ENCODE measurements around the gene HIBCH. TPM values are rescaled to one million over a fixed set of nuclear protein-coding genes. Genes with fewer than 3 reads are reported as not detected.
"Not testable (repeated sequence)": the region's sequence is repeated elsewhere in the genome, so short reads cannot be mapped to it uniquely, and the experiment has no call there.

The HIBCH gene
- total RNA-seq, 8 experiments from 2014 or later = 12.4 to 70.6 (median 23.7) TPM

DNA sequence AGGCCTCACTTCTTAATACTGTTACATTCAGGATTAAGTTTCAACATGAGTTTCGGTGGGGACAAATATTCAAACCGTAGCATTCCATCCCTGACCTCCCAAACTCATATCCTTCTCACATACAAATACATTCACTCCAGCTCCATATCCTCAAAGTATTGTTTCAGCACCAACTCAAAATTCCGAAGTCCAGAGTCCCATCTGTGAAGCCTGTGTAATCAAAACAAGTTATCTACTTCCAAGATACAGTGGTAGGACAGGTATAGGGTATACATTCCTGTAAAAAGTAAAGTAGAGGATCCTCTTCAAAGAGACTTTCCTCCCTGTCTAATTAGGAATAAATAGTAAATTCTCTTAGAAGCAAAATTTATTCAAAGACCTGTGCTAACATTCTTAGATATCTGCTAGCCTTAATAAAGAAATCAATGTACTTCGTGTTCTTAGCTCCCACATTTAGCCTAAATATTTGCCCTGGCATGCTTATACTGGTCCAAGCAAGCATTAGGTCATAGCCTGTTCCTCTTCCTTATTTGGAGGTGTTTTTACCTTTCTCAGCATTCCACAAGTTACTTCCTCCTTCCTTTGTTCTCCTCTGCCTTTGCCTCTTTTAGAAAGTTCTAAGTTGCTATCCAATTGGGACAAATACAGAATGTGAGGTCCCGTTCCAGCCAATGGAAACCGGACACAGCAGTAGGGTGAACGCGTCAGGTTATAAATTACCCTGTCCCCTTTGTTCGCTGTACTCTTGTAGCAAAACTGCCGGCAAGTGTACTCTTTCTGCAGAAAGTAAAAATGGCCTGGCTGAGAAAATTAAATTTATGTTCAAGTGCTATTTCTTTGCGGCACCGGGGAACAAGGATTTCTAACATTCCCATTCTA is 40.1 kb downstream of the HIBCH start:
- 80 to 100% (median 91%) methylated on average over 1 to 12 of the region's 12 CpGs for WGBS, 10 experiments
- in situ Hi-C loops (cut with MboI; ENCODE audit: low pct_unique_long_range_greater_than_20kb in 2 of 9, low sequenced_read_pairs in 9 of 9, unreplicated experiment in 9 of 9) = loop anchor here in 3 of 9 experiments (10.0 to 25.0 kb wide), 2 partner anchors 192 to 195 kb away; no protein-coding TSS in a partner anchor
- H3K4me1 ChIP-seq (replicated peaks in 1 of 2); ATAC-seq (replicated peaks in 6 of 8); H3K27ac ChIP-seq; H3K4me3 ChIP-seq: not testable (repeated sequence)

DNA sequence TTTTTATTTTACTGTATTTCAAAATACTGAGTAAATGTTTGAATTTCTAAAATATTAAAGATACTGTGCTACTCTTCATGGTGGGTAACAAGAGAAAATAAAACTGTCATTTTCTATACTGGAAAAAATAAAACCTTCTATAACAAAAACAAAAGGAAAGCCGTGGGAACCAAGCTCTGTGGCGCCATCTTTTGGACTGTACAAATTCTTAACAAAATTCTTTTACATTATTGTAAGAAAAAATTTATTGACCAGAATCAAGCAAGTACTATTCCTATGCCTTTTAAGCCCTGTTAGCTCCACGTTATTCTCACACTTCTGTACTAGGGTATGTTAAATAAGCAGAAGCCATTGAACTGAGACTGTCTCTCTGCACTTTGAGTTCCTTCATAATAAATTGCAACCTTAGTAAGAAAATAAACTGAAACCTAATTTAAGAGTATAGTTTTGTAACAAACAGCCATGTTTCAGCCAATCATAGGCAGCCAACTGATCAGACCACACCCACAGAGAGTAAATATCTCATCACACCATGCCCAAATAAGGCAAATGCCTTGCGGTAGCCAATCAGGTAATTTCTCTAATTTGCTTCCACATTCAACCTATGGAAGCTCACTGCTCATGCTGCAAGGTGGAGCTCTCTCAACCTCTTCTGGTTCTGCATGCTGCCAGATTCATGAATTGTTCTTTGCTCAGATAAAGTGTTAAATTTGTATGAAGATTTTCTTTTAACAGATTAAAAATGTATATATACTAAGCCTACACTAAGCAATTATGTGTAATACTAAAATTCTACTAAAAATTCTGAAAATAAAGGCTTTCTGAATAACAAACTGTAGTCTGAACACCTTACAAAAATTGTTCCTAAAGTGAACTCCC is 42.2 kb downstream of the HIBCH start:
- no peak overlapping the region for H3K27ac ChIP-seq
- in situ Hi-C loops (cut with MboI; ENCODE audit: low pct_unique_long_range_greater_than_20kb in 2 of 9, low sequenced_read_pairs in 9 of 9, unreplicated experiment in 9 of 9) = loop anchor here in 3 of 9 experiments (10.0 to 25.0 kb wide), 2 partner anchors 190 to 193 kb away; no protein-coding TSS in a partner anchor
- H3K4me1 ChIP-seq (replicated peaks in 1 of 2) = no peaks in the 10 kb centered on the region
- ATAC-seq (replicated peaks in 6 of 8) = peak in 6 of 8 experiments; percentile 16 to 73 (median 56)
- 2 to 100% (median 82%) methylated on average over 2 to 4 of the region's 4 CpGs for WGBS, 10 experiments
- H3K4me3 ChIP-seq = no peak overlapping the region

DNA sequence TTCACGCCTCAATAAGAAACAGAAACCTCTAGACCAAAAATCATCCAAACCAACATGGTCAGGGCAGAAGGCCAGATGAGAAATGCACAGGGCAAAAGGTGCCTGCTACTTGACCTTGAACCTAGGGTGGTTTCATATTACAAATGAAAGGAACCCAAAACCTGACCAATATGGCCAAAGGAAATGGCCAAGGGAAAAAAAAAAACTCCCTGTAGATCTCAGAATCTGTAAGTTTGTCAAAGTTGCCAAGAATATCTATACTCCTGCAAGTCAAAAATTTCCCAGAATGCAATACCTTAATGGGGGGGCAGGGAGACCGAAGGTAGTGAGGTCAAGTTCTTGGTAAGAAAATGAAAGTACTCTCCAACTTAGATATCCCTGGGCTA is 47.2 kb downstream of the HIBCH start:
- no peak overlapping the region for H3K4me3 ChIP-seq
- 40 to 100% (median 100%) methylated on average over 1 to 2 of the region's 2 CpGs; no CpG with 5 or more reads in 3 of the 10 experiments for WGBS, 10 experiments
- no peak overlapping the region for H3K27ac ChIP-seq
- in situ Hi-C loops (cut with MboI; ENCODE audit: low pct_unique_long_range_greater_than_20kb in 2 of 9, low sequenced_read_pairs in 9 of 9, unreplicated experiment in 9 of 9) = loop anchor here in 1 of 9 experiments (10.0 kb wide), 1 partner anchor 188 kb away; no protein-coding TSS in a partner anchor
- H3K4me1 ChIP-seq (replicated peaks in 1 of 2) = no peaks in the 10 kb centered on the region
- no peak for ATAC-seq (replicated peaks in 6 of 8)

DNA sequence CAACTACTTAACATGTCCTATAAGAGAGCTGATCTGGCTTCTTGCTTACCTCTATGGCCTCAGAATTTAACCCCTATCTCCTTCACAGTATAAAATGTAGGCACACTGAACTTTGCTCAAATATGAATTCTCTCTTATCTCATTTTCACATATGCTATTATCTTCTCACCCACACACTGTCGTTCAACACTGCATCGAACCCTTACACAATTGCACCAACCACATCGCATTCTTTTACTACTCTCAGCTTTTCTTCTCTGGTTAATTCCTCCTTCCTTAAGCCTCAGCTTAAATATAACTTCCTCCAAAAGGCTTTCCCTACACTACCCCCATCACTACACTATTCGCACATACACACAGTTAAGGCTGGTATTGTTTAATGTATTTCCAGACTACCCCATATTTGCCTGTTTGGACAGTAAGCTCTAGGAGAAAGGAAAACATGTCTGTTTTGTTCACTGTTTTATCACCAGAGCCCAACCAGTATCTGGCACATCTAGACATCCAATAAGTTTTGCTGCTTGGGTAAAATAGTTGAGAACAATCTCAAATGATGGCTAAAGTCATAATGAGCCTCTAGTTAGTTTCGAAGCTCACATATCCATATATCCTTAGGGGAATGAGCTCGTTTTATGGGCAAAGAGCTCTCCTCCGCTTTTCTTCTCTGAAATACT is 47.7 kb downstream of the HIBCH start:
- no peak for ATAC-seq (replicated peaks in 6 of 8)
- H3K4me3 ChIP-seq = no peak overlapping the region
- H3K4me1 ChIP-seq (replicated peaks in 1 of 2) = no peaks in the 10 kb centered on the region
- in situ Hi-C loops (cut with MboI; ENCODE audit: low pct_unique_long_range_greater_than_20kb in 2 of 9, low sequenced_read_pairs in 9 of 9, unreplicated experiment in 9 of 9) = loop anchor here in 1 of 9 experiments (10.0 kb wide), 1 partner anchor 187 kb away; no protein-coding TSS in a partner anchor
- H3K27ac ChIP-seq = no peak overlapping the region
- WGBS, 10 experiments = 58 to 100% (median 86%) methylated on average over 1 to 7 of the region's 7 CpGs

DNA sequence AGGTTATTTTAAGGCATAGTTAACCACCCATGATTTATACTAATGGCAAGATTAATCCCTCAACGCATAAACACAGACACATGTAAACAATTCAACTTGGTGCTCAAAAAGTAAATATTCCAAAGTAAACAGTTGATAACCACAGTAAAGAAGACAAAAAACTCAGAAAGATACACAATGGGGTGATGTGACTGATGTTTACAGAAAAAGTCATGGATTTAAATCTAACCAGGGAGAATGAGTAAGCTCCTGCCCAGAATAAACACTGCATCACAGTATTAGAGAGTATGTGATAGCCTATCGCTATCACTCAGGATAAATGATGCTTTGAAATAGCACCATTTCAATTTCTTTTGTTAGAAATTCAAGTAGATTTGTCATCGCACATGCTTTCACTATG is 49.3 kb downstream of the HIBCH start:
- in situ Hi-C loops (cut with MboI; ENCODE audit: low pct_unique_long_range_greater_than_20kb in 2 of 9, low sequenced_read_pairs in 9 of 9, unreplicated experiment in 9 of 9) = loop anchor here in 1 of 9 experiments (10.0 kb wide), 1 partner anchor 185 kb away; no protein-coding TSS in a partner anchor
- ATAC-seq (replicated peaks in 6 of 8) = peak in 1 of 8 experiments; percentile 87
- WGBS, 10 experiments = 77 to 100% (median 93%) methylated on average over 1 to 3 of the region's 3 CpGs
- no peak overlapping the region for H3K4me3 ChIP-seq
- H3K27ac ChIP-seq = no peak overlapping the region
- no peaks in the 10 kb centered on the region for H3K4me1 ChIP-seq (replicated peaks in 1 of 2)

DNA sequence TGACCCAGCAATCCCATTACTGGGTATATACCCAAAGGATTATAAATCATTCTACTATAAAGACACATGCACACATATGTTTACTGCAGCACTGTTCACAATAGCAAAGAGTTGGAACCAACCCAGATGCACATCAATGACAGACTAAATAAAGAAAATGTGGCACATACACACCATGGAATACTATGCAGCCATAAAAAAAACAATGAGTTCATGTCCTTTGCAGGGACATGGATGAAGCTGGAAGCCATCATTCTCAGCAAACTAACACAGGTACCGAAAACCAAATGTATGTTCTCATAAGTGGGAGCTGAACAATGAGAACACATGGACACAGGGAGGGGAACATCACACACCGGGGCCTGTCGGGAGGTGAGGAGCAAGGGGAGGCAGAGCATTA is 49.9 kb downstream of the HIBCH start:
- not testable (repeated sequence) for ATAC-seq (replicated peaks in 6 of 8); H3K4me3 ChIP-seq; H3K4me1 ChIP-seq (replicated peaks in 1 of 2); H3K27ac ChIP-seq
- WGBS, 10 experiments = 57 to 100% (median 94%) methylated on average over 1 to 3 of the region's 3 CpGs; no CpG with 5 or more reads in 2 of the 10 experiments
- in situ Hi-C loops (cut with MboI; ENCODE audit: low pct_unique_long_range_greater_than_20kb in 2 of 9, low sequenced_read_pairs in 9 of 9, unreplicated experiment in 9 of 9) = loop anchor here in 1 of 9 experiments (10.0 kb wide), 1 partner anchor 185 kb away; no protein-coding TSS in a partner anchor

DNA sequence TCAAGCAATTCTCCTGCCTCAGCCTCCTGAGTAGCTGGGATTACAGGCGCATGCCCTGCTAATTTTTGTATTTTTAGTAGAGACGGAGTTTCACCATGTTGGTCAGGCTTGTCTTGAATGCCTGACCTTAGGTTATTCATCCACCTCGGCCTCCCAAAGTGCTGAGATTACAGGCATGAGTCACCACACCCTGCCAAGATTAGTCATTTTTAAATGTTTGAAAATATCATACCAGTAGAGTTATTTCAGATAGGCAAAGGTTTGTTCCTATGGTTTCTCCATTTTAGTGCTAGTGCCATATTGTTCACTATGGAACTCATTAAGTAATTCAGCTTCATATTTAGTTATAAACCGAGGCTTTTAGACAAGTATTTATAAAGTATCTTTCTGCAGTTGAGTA is 52.3 kb downstream of the HIBCH start:
- no peaks in the 10 kb centered on the region for H3K4me1 ChIP-seq (replicated peaks in 1 of 2)
- ATAC-seq (replicated peaks in 6 of 8) = peak in 2 of 8 experiments; percentile 75 to 83
- H3K27ac ChIP-seq = no peak overlapping the region
- H3K4me3 ChIP-seq = no peak overlapping the region
- in situ Hi-C loops (cut with MboI; ENCODE audit: low pct_unique_long_range_greater_than_20kb in 2 of 9, low sequenced_read_pairs in 9 of 9, unreplicated experiment in 9 of 9) = no loop called here
- WGBS, 10 experiments = 18 to 100% (median 75%) methylated on average over 1 to 4 of the region's 4 CpGs; no CpG with 5 or more reads in 2 of the 10 experiments

DNA sequence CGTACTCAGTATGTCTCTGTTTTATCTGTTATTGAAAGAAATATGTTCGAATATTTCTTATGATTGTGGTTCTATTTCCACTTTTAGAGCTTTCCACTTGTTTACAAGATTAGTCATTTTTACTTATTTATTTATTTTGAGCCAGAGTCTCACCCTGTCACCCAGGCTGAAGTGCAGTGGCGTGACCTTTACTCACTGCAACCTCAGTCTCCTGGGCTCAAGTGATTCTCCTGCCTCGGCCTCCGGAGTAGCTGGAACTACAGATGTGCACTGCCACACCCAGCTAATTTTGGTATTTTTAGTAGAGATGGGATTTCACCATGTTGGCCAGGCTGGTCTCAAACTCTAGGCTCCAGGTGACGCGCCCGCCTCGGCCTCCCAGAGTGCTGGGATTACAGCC is 53.3 kb downstream of the HIBCH start:
- H3K27ac ChIP-seq = no peak overlapping the region
- WGBS, 10 experiments = 70 to 100% (median 98%) methylated on average over 1 to 8 of the region's 9 CpGs
- H3K4me3 ChIP-seq = no peak overlapping the region
- no peaks in the 10 kb centered on the region for H3K4me1 ChIP-seq (replicated peaks in 1 of 2)
- in situ Hi-C loops (cut with MboI; ENCODE audit: low pct_unique_long_range_greater_than_20kb in 2 of 9, low sequenced_read_pairs in 9 of 9, unreplicated experiment in 9 of 9) = no loop called here
- ATAC-seq (replicated peaks in 6 of 8) = no peak

DNA sequence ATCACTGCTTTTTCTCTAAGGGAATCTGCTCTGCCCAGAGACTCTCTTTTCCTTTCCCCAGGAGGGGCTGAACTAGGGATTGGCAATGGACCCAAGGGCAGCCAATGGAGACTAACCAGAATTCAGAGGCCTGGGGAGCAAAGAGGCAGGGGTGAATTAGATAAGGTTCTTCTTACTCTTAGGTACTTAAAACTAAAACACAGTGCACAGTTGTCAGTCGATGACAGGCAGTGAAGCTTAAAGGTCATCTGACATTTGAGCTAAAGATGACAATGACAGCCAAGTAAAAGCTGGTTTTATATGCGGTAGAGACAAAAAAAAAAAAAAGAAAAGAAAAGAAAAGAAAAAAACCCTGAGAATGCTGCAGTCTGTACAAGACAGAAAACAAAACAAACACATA is 57.8 kb downstream of the HIBCH start:
- no peak for ATAC-seq (replicated peaks in 6 of 8)
- WGBS, 10 experiments = 79 to 100% (median 94%) methylated on average over 1 to 2 of the region's 2 CpGs
- in situ Hi-C loops (cut with MboI; ENCODE audit: low pct_unique_long_range_greater_than_20kb in 2 of 9, low sequenced_read_pairs in 9 of 9, unreplicated experiment in 9 of 9) = no loop called here
- Histone ChIP-seq H3K4me3 (no peak overlapping the region), H3K4me1 (replicated peaks in 1 of 2) (no peaks in the 10 kb centered on the region), H3K27ac (no peak overlapping the region)

DNA sequence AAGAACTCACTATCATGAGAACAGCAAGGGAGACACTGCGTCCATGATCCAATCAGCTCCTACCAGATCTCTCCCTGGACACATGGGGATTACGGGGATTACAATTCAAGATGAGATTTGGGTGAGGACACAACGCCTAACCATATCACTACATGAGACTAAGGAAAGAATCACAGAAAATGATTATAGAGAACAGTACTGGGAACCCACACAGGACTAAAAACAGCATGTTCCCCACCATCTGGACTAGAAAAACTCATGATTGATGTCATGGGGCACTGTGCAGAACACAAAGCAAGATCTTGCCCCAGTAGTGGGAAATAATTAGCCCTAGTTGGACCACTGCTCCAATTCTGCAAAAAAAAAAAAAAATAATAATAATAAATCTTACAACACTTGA is 63.5 kb downstream of the HIBCH start:
- Histone ChIP-seq H3K4me1 (replicated peaks in 1 of 2) (no peaks in the 10 kb centered on the region), H3K27ac (no peak overlapping the region), H3K4me3 (no peak overlapping the region)
- in situ Hi-C loops (cut with MboI; ENCODE audit: low pct_unique_long_range_greater_than_20kb in 2 of 9, low sequenced_read_pairs in 9 of 9, unreplicated experiment in 9 of 9) = no loop called here
- ATAC-seq (replicated peaks in 6 of 8) = no peak
- 80 to 100% (median 100%) methylated on average over 1 to 3 of the region's 3 CpGs; no CpG with 5 or more reads in 2 of the 10 experiments for WGBS, 10 experiments

DNA sequence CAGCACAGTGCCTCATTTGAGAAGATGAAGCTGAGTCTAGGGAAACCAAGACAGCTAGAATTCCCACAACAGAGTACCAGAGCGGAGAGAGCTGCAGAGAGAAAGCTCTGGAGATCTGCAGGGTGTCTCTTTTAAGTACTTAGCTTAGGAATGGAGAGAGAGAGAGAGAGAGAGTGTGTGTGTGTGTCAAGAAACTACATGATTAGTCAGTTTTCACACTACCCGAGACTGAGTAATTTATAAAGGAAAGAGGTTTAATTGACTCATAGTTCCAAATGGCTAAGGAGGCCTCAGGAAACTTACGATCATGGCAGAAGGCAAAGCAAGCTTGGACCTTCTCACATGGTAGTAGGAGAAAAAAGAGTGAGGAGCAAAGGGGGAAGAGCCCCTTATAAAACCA is 64.0 kb downstream of the HIBCH start:
- no peak overlapping the region for H3K27ac ChIP-seq
- no peak overlapping the region for H3K4me3 ChIP-seq
- no peak for ATAC-seq (replicated peaks in 6 of 8)
- in situ Hi-C loops (cut with MboI; ENCODE audit: low pct_unique_long_range_greater_than_20kb in 2 of 9, low sequenced_read_pairs in 9 of 9, unreplicated experiment in 9 of 9) = no loop called here
- H3K4me1 ChIP-seq (replicated peaks in 1 of 2) = no peaks in the 10 kb centered on the region
- 47 to 100% (median 80%) methylated on average over 1 to 3 of the region's 3 CpGs; no CpG with 5 or more reads in 1 of the 10 experiments for WGBS, 10 experiments

DNA sequence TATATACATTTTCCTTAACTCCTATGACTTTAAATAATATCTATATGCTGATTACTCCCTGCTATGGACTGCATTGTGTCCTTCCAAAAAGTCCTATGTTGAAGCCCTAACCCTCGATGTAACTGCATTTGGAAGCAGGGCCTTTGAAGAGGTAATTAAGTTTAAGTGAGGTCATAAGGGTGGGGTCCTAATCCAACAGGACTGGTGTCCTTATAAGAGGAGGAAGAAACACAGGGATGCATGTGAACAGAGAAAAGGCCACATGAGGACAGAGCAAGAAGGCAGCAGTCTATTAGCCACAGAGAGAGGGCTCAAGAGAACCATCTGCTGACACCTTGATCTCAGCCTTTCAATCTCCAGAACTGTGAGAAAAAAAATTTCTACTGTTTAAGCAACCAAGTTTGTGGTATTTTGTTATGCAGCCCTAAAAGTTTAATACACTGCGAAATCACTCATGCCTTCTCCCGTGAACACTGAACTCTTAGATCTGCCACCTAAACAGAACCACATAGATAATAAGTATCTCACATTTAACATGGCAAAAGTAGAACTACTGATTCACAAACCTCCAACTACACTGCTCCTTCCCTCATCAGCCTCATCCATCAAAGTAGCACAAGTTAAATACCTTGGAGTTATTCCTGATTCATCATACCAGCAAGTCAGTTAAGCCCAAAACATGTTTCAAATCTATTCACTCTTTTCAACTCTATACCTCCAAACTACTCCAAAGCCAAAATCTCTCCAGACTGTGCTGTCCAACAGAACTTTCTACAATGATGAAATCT is 65.4 kb downstream of the HIBCH start:
- ATAC-seq (replicated peaks in 6 of 8) = peak in 3 of 8 experiments; percentile 40 to 91 (median 76)
- in situ Hi-C loops (cut with MboI; ENCODE audit: low pct_unique_long_range_greater_than_20kb in 2 of 9, low sequenced_read_pairs in 9 of 9, unreplicated experiment in 9 of 9) = no loop called here
- H3K4me1 ChIP-seq (replicated peaks in 1 of 2) = no peaks in the 10 kb centered on the region
- H3K27ac ChIP-seq = no peak overlapping the region
- WGBS, 10 experiments = 70 to 100% (median 87%) methylated on average over 1 to 3 of the region's 3 CpGs; no CpG with 5 or more reads in 2 of the 10 experiments
- no peak overlapping the region for H3K4me3 ChIP-seq
